ENCODE data around the gene ARL5C.
"Not testable (repeated sequence)": the region's sequence is repeated elsewhere in the genome, so short reads cannot be mapped to it uniquely, and the experiment has no call there.

ARL5C gene

DNA sequence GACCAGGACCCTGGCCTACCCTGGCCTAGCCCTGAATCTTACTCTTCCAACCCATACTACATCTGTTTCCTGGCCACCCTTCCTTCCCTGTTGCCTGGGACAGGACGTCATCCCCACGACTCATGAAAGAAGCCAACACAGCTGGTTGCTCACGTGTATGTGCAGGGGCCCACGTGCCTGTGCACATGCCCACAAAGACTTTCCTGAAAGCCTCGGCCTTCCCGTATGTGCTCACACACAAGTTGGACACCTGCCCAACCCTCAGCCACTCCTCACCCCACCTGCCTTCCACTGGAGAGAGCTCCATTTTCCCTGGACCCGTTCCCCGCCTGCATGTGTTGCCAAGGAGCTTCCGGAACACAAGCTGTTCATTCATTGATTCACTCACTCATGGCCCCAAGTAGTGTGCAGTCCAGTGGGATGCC lies 21.5 kb downstream of the ARL5C start:
- Mint-ChIP-seq H3K9me3 (no peaks in the 10 kb centered on the region), H3K36me3 (no peaks in the 10 kb centered on the region), H3K27ac (no peak overlapping the region), H3K4me1 (no peaks in the 10 kb centered on the region), H3K4me3 (no peak overlapping the region)
- no peak for ATAC-seq
- no peak for DNase-seq (ENCODE audit: low spot score in 2 of 2)

DNA sequence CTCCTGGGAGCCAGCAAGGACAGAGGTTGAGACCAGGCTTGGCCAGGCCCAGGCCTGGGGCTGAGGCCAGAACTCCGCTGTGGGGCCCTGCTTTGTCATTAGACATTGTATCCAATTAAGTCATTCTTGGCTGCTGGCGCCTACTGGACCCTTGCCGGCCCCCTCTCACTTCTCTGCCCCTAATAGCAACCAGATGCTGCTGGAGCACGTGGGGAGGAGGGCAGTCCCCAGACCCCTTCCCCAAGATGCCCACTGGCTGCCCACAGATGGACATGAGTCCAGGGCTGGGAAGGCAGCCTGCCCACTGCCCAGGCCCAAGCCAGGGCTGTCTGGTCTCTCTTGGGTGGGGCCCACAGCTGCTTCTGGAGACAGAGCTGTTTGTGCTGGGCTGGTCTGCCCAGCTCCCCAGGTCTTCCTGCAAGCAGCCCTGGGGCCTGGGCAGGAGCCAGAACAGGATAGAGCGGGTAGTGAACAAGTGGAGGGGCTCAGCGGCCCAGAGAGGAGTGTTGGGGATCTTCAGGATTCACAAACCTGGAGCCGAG lies 22.3 kb downstream of the ARL5C start:
- Mint-ChIP-seq H3K9me3 (no peaks in the 10 kb centered on the region), H3K4me3 (no peak overlapping the region), H3K4me1 (peaks cover 4% of the 10 kb centered on the region), H3K27ac (peak overlapping the region; percentile 63), H3K36me3 (no peaks in the 10 kb centered on the region)
- DNase-seq (ENCODE audit: low spot score in 2 of 2) (no peak), ATAC-seq (peak; percentile 23)

DNA sequence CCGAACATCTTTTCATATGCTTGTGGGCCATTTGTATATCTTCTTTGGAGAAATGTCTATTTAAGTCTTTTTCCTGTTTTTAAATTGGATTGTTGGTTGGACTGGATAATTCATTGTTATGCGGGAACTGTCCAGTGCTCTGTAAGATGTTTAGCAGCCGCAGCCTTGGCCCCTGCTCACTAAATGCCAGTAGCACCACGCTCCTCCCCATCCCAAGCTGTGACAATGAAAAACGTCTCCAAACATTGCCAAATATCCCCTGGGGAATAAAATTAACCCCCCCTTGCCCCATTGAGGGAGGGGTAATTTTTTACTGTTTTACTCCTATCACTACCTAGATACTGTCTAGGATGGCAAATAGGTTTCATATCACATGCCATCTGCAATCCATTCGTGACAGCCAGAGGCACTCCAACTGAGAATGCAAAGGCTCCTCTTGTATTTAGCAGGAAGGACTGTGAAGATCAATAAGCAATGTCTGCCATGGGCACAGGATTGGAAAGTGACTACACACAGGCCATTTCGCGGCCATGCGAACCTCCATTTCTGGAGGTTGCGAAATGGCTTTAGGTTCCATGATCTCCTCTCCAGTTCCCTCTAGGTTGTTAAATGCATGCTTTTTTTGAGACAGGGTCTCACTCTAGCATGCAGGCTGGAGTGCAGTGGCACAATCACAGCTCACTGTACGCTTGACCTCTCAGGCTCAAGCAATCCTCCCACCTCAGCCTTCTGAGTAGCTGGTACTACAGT lies 23.9 kb downstream of the ARL5C start:
- peaks cover 5% of the 10 kb centered on the region for H3K4me1 Mint-ChIP-seq
- DNase-seq (ENCODE audit: low spot score in 2 of 2) (no peak), ATAC-seq (no peak)
- no peak overlapping the region for H3K27ac Mint-ChIP-seq
- H3K9me3 Mint-ChIP-seq: no peaks in the 10 kb centered on the region
- H3K4me3 Mint-ChIP-seq: no peak overlapping the region
- no peaks in the 10 kb centered on the region for H3K36me3 Mint-ChIP-seq

DNA sequence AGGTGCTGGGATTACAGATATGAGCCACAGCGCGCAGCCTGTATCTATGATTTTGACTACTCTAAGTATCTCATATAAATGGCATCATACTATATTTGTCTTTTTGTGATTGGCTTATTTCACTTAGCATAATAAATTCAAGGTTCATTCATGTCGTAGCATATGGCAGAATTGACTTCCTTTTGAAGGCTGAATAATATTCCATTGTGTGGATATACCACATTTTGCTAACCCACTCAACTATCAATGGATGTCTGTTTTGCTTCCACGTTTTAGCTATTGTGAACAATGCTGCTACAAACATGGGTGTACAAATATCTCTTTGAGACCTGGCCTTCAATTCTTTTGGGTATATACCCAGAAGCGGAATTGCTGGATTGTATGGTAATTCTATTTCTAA lies 24.7 kb downstream of the ARL5C start:
- H3K36me3 Mint-ChIP-seq: no peaks in the 10 kb centered on the region
- no peak for DNase-seq (ENCODE audit: low spot score in 2 of 2)
- peaks cover 5% of the 10 kb centered on the region for H3K4me1 Mint-ChIP-seq
- no peak overlapping the region for H3K27ac Mint-ChIP-seq
- no peaks in the 10 kb centered on the region for H3K9me3 Mint-ChIP-seq
- H3K4me3 Mint-ChIP-seq: no peak overlapping the region
- no peak for ATAC-seq

DNA sequence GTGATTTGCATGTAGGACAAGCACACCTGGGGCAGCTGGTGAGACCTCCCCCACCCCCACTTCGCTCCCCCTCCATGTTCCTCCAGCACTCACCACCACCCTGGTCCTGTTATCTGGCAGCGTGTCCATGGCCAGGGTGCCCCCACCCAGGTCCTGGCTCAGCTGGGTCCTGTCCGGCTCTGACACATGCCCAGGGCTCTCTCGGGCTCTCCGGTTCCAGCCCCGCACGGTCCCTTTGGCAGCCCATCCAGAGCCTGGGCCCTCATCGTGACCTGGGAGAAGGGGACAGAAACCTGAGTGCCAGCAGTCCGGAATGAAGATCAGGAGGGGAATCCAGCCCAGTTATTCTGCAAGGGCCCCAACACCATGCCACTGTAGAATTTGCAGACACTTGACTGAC lies 26.4 kb downstream of the ARL5C start:
- Mint-ChIP-seq H3K4me3 (no peak overlapping the region), H3K36me3 (no peaks in the 10 kb centered on the region), H3K4me1 (peaks cover 5% of the 10 kb centered on the region), H3K27ac (no peak overlapping the region), H3K9me3 (no peaks in the 10 kb centered on the region)
- DNase-seq (ENCODE audit: low spot score in 2 of 2) (no peak), ATAC-seq (no peak)

DNA sequence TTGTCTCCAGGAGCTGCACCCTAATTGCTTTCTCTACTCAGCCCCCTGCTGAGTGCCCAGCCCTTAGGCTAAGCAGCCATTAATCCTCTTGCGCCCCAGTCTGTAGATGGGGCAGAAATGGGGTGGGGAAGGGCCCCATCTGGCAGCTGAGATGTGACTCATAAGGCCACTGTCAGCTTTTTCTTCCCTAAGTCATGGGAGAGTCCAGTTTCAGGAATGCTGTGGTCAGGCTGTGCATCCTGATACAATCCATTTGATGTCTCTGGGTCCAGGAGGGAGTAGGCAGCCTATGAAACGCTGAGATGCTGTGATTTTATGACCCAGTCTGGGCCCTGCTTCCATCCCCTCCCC lies 26.8 kb downstream of the ARL5C start:
- Mint-ChIP-seq H3K4me3 (no peak overlapping the region), H3K36me3 (no peaks in the 10 kb centered on the region), H3K27ac (peak overlapping the region; percentile 26), H3K9me3 (no peaks in the 10 kb centered on the region), H3K4me1 (peaks cover 5% of the 10 kb centered on the region)
- no peak for DNase-seq (ENCODE audit: low spot score in 2 of 2)
- ATAC-seq: no peak

DNA sequence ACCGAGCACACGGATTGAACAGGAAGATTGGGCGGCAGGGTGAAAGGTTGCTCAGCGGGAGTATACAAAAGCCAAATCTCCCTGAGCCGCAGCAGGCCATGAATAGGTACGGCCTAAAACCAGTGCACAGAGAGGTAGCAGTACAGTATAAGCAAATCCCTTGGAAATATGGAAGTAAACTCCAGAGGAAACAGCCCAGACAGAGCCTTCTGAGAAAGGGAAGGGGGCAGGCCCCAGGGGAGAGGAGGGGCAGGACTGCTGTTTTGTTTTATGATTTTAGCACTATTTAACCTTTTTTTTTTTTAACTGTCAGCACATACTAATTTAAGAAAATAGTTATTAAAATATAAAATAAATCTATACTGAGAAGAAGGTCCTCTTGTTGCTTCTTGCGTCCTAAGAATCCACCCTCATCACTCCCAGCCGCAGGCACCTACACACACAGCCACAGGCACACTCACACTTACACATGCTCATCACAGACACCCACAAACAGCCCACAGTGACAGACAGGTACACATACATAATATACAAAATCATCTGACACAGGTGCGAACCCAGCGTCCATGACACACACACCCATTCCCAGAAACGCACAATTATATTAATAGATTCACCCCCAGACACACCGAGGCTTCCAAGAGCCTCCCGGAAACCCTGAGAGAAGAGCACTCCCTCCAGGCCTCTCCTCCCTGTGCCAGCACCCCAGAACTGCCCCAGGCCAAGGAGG lies 27.4 kb downstream of the ARL5C start:
- Mint-ChIP-seq H3K4me1 (peaks cover 5% of the 10 kb centered on the region), H3K4me3 (no peak overlapping the region), H3K36me3 (no peaks in the 10 kb centered on the region), H3K27ac (peak overlapping the region; percentile 26), H3K9me3 (no peaks in the 10 kb centered on the region)
- ATAC-seq (no peak), DNase-seq (ENCODE audit: low spot score in 2 of 2) (no peak)

DNA sequence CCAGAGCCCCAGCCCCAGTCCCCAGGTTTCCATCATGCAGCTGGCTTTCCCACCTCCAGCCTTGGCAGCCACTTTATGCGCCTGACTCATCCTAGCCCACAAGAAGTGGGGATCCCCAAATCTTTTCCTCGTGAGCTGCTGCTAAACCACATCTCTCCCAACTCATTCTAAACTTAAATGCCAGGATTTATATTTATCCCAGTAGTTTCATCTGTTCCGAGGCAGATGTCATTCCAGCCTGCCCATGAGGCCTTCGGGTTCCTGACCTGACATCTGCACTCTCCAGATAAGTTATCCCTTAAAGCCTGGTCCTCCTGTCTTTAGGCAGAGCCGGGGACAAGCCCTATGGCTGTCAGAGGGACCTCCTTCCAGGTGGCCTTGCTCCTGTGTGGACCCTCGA lies 31.1 kb downstream of the ARL5C start:
- peaks cover 5% of the 10 kb centered on the region for H3K4me1 Mint-ChIP-seq
- no peaks in the 10 kb centered on the region for H3K9me3 Mint-ChIP-seq
- H3K4me3 Mint-ChIP-seq: no peak overlapping the region
- H3K27ac Mint-ChIP-seq: peak overlapping the region; percentile 74
- no peaks in the 10 kb centered on the region for H3K36me3 Mint-ChIP-seq
- DNase-seq (ENCODE audit: low spot score in 2 of 2) (no peak), ATAC-seq (no peak)

DNA sequence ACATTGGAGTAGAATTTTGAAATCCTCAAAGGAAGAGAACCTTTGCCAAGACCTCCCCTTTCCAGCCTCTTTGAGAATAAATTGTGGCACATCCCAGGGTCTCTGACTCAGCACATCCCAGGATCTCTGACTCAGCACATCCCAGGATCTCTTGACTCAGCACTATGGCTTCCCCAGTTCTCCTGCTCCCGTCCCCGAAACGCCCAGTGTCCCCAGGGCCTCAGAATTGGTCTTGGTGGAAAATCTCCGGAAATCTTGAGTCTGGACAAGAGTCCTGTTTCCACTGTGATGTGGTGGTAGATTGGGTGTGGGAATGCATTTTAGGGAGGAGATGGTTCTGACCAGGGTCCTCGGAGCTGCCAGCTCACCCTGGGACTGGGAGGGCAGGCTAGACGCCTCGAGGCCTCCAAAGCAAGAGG lies 33.8 kb downstream of the ARL5C start:
- Mint-ChIP-seq H3K36me3 (no peaks in the 10 kb centered on the region), H3K9me3 (no peaks in the 10 kb centered on the region), H3K27ac (no peak overlapping the region), H3K4me3 (no peak overlapping the region), H3K4me1 (no peaks in the 10 kb centered on the region)
- DNase-seq (ENCODE audit: low spot score in 2 of 2): no peak
- no peak for ATAC-seq

DNA sequence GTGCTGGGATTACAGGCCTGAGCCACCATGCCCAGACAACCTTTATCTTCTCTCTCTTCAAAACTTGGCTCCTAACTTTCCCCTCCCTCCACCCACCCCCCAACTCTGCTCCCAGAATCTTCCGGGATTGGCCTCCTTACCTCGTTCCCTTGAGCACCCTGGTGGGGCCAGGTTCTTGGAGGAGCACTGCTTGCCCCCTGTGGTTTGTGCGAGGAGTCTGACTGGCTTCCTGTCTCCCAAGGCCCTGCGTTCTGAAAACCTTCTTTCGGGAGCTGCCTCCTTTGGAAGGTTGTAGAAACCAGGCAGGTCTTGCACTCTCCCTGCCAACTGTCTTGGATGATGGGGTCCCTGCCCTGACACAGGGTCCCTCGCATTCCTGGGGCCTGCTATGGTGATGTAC lies 34.3 kb downstream of the ARL5C start:
- ATAC-seq (no peak), DNase-seq (ENCODE audit: low spot score in 2 of 2) (no peak)
- Mint-ChIP-seq H3K4me3 (no peak overlapping the region), H3K9me3 (no peaks in the 10 kb centered on the region), H3K36me3 (no peaks in the 10 kb centered on the region), H3K4me1 (no peaks in the 10 kb centered on the region), H3K27ac (no peak overlapping the region)

DNA sequence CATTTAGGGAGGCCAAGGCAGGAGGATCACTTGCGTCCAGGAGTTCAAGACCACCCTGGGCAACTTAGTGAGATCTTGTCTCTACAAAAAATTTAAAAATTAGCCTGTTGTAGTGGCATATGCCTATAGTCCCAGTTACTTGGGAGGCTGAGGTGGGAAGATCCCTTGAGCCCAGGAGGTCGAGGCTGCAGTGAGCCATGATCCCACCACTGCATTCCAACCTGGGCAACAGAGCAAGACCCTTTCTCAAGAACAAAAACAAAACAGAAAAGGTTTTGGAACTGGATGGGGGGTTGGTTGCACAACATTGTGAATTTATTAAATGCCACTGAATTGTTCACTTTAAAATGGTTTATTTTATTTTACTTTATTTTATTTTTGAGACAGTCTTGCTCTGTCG lies 35.8 kb downstream of the ARL5C start:
- Mint-ChIP-seq H3K27ac (no peak overlapping the region), H3K9me3 (no peaks in the 10 kb centered on the region), H3K36me3 (no peaks in the 10 kb centered on the region), H3K4me3 (no peak overlapping the region), H3K4me1 (no peaks in the 10 kb centered on the region)
- no peak for DNase-seq (ENCODE audit: low spot score in 2 of 2)
- ATAC-seq: no peak

DNA sequence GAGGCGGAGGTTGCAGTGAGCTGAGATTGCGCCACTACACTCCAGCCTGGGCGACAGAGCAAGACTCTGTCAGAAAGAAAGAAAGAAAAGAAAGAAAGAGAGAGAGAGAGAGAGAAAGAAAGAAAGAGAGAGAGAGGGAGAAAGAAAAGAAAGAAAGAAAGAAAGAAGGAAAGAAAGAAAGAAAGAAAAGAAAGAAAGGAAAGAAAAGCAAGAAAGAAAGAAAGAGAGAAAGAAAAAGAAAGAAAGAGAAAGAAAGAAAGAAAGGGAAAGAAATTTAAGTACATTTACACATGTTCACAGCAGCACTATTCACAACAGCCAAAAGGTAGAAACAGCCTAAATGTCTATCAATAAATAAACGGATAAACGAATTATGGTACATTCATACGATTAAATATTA lies 36.4 kb downstream of the ARL5C start:
- DNase-seq (ENCODE audit: low spot score in 2 of 2); ATAC-seq; H3K9me3 Mint-ChIP-seq; H3K4me1 Mint-ChIP-seq; H3K27ac Mint-ChIP-seq; H3K36me3 Mint-ChIP-seq; H3K4me3 Mint-ChIP-seq: not testable (repeated sequence)

DNA sequence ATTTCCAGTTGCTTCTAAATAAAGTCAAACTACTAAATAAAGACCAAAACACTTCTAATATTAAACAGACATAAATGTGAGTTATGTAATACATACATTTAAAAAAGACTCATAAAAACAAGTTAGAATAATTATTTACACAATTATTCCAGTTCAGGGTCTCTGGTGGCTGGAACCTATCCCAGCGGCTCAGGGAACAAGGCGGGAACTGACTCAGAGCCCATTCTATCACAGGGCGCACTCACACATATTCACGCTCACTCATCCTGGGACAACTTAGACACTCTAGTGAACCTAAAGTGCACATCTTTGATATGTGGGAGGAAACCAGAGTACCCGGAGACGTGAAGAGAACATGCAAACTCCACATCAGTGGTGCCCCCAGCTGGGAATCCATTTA lies 39.5 kb downstream of the ARL5C start:
- Mint-ChIP-seq H3K4me1 (no peaks in the 10 kb centered on the region), H3K4me3 (no peak overlapping the region), H3K36me3 (no peaks in the 10 kb centered on the region), H3K9me3 (no peaks in the 10 kb centered on the region), H3K27ac (no peak overlapping the region)
- DNase-seq (ENCODE audit: low spot score in 2 of 2) (no peak), ATAC-seq (no peak)

DNA sequence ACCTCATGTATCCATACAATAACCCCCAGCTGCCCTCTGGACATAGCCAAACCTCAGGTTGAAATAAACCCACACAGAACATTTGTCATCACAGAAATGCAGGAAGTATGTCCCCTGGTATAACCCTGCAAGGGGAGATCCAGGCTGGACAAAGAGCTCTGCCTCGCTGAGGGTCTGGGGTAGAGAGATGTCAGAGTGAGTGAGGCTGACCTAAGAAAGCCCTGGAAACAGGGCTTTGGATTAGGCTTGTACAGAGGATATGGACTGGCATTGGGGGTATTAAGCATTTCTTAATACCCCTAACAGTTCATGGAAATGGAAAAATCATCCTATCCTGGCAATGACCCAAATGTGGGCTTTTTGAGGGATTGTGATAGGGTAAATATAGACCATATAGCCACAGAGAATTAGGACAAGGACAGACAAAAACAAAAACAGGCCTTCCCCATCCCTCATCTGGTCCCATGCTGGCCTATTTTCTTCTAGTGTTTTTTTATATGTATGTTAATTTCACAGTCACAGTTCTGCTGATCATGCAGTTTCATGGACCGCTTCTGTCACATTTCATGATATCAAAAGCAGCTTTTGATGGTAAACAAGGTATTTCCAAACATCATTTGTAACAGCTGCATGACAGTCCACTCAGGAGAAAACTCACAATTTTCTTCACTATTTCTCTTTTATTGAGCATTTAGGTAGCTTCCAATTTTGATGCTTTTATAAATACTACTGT lies 40.7 kb downstream of the ARL5C start:
- H3K4me3 Mint-ChIP-seq: no peak overlapping the region
- no peak overlapping the region for H3K27ac Mint-ChIP-seq
- H3K36me3 Mint-ChIP-seq: no peaks in the 10 kb centered on the region
- H3K4me1 Mint-ChIP-seq: no peaks in the 10 kb centered on the region
- DNase-seq (ENCODE audit: low spot score in 2 of 2) (no peak), ATAC-seq (no peak)
- no peaks in the 10 kb centered on the region for H3K9me3 Mint-ChIP-seq

DNA sequence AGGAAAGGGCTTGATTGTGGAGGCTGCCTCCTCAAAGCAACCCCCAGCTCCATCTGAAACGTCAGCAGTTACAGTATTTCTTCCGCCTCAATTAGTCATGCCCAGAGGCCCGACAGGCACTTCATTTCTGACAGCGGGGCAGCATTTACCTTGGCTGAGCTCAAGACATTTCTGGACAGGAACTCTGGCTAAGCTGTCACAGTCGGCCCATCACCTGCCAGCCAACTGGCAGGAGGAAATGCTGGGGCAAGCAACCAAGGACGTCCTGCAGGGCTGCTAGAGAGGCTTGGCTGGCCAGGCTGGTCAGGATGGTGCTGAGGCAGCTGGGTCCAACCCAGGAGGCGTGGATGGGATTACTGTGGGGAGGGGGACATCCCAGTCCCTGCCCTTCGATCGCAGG lies 42.3 kb downstream of the ARL5C start:
- Mint-ChIP-seq H3K36me3 (no peaks in the 10 kb centered on the region), H3K4me3 (no peak overlapping the region), H3K9me3 (no peaks in the 10 kb centered on the region), H3K27ac (no peak overlapping the region), H3K4me1 (peaks cover 2% of the 10 kb centered on the region)
- DNase-seq (ENCODE audit: low spot score in 2 of 2) (no peak), ATAC-seq (no peak)

DNA sequence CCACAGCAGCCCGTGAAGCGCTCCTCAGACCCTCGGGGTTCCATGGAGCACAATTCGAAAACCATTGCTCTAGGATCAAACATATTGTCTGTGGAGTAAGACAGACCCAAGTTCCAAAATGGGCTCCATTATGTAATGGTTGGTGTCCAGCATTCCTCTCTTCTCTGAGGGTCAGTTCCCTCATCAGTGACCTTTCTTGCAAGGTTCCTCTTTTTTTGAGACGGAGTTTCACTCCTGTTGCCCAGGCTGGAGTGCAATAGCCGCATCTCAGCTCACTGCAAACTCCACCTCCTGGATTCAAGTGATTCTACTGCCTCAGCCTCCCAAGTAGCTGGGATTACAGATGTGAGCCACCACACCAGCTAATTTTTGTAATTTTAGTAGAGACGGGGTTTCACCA lies 43.0 kb downstream of the ARL5C start:
- ATAC-seq: no peak
- Mint-ChIP-seq H3K4me3 (no peak overlapping the region), H3K9me3 (no peaks in the 10 kb centered on the region), H3K27ac (no peak overlapping the region), H3K36me3 (no peaks in the 10 kb centered on the region), H3K4me1 (peaks cover 8% of the 10 kb centered on the region)
- no peak for DNase-seq (ENCODE audit: low spot score in 2 of 2)

All from stimulated activated effector memory CD8-positive, alpha-beta T cell treated with anti-CD3 and anti-CD28 coated beads, Interleukin-12 subunit alpha, Interleukin-12 subunit beta, amount 100 ng/mL, for 72 hours (primary cell).